HG02840 (cell line): Measurements from ENCODE around the gene BMP5.
A peak's percentile ranks its signal among the peaks of the same experiment; 100 is the strongest.

Source experiments
- ATAC-seq: cut with Tn5 transposase; IDR thresholded peaks from one replicate; pipeline ENCODE4 v1.9.1; 2021; ENCODE audit warnings: mild to moderate bottlenecking, moderate library complexity, moderate number of reproducible peaks; ENCODE audit not compliant: unreplicated experiment, low FRiP score

BMP5 gene

DNA sequence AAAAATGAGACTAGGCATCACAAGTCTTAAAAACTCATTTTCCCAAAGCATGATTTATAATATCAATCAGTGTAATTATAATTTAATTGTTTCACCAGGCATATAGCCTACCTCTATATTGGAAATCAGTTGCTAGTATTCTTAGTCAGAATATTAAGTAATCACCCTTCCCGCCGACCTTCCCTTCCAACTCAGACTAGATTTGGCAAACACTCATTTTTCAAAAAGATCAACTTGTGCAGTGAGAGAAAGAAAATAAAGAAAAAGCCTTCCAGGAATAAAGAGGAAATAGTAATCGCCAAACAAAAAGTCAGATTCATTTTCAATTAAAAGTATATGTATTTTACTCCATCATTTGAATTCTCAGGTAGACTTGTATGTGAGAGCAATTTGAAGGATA, 1.9 kb upstream of the BMP5 start:
- ATAC-seq, result no peak

DNA sequence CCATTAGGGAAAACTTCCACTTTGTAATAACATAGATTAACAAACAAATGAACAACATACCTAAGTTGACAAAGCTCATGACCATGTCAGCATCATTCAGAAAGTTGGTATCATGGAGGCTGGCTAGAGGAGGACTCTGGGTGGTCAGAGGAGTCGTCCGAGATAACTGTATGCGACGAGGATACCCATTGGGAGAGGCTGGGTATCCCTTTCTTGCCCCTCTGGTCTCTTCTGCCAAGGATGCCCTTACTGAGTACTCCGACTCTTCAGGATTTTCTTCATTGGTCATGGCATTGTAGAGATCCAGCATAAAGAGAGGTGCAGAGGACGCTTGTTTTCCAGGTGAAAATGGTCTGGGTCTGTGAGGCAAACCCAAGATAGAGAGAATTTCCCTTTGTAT, 1.1 kb downstream of the BMP5 start:
- ATAC-seq, result no peak

GRCh38 chr6:55872866-55873265, 2.5 kb downstream of the BMP5 start:
- ATAC-seq, result no peak

DNA sequence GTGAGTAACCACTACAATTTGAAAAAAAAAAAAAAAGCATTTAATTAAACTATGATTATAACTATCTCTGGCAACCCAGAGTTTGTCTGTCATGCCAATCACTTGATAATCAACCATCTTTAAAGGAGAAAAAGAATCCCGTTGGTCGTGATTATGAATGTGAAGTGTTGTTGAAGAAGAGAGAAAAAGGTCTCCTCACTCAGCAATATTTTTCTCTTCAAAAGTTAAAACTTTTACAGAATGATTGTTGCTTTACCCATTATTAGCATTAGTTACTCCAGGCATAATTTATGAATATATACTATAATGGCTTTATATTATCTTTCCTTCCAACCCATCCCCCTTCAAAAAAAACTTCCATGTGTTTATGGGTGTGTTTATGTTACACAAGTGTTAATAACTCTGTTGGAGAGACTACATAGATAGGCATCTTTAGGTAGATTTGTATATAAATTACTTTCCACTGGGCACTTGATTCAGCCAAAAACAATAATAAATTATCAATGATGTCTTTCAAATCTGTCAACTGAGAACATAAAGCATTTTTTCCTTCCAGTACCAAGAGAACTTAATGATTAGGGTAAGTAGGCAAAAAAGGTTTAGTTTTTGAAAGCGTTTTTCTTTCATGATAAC, 5.1 kb downstream of the BMP5 start:
- no peak for ATAC-seq

GRCh38 chr6:55869674-55870073, 5.7 kb downstream of the BMP5 start:
- no peak for ATAC-seq

GRCh38 chr6:55868771-55869479, 6.5 kb downstream of the BMP5 start:
- ATAC-seq, result peak; percentile 96

GRCh38 chr6:55868176-55868575, 7.2 kb downstream of the BMP5 start:
- no peak for ATAC-seq

DNA sequence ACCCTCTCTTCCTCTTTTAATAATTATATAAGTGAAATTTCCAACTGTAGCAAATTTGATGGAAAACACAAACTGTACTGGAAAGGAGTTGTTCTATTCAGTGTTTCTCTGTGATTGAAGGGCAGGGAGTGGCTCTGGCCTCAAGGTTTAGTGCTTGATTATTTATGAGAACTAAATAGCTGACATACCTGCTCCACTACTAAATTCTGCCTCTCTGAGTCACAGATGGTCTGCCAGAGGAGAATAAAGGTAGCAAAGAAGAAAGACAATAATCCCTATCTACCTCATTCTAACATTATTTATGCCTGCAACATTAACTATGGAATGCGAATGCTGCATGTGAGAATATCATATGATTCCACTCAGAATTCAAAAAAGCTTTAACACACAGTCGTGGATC, 9.3 kb downstream of the BMP5 start:
- ATAC-seq, result no peak

GRCh38 chr6:55853008-55854001, 22.1 kb downstream of the BMP5 start:
- ATAC-seq, result no peak

- ATAC-seq, result no peak
Measured at GRCh38 chr6:55841341-55841740, 34.0 kb downstream of the BMP5 start.

DNA sequence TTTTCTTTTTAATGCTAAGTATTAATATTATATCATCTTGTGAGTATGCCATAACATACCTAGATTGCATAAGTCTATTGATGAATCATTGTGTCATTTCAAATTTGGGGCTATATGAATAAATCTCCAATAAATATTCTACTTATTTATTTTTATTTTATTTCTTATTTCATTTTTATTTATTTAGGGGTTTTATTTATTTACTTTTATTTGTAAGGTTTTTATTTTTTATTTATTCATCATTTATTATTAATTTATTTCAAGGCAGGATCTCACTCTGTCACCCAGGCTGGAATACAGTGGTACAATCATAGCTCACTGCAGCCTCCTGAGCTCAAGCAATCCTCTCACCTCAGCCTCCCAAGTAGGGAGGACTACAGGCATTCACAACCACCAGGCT, 36.3 kb downstream of the BMP5 start:
- ATAC-seq, result no peak

DNA sequence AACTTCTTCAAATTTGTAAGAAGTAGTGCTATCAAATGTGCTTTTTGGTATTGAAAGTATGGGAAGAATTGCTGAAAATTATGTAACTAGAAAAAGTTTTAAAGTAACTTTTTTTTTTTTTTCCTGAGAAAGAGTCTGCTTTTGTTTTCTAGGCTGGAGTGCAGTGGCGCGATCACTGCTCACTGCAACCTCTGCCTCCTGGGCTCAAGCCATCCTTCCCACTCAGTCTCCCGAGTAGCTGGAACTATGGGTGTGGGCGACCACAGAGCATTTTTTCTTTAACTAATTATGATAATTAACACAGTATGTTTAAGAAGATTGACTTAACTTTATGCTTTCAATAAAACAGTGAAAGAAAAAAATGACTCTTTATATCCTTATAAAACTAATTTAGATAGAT, 38.4 kb downstream of the BMP5 start:
- ATAC-seq, result no peak

DNA sequence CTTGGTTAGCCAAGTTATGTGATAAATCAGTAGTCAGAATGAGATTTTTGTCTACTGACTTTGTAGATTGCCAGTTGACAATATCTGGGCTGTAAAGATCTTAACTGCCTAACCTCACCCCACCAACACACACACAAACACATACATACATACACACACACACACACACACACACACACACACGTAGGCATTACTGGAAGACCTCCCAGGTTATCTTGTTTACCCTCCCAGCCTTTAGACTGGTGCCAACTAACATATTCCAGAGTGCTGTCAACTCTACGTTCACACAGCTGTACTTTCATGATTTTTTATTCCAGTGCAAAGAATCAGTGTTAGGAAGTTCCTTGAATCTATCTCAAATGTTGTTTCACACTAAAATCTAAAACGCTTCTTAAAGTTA, 38.9 kb downstream of the BMP5 start:
- no peak for ATAC-seq

- ATAC-seq, result no peak
Measured at GRCh38 chr6:55835220-55835619, 40.2 kb downstream of the BMP5 start.

GRCh38 chr6:55833284-55833683, 42.1 kb downstream of the BMP5 start:
- ATAC-seq, result peak; percentile 72

DNA sequence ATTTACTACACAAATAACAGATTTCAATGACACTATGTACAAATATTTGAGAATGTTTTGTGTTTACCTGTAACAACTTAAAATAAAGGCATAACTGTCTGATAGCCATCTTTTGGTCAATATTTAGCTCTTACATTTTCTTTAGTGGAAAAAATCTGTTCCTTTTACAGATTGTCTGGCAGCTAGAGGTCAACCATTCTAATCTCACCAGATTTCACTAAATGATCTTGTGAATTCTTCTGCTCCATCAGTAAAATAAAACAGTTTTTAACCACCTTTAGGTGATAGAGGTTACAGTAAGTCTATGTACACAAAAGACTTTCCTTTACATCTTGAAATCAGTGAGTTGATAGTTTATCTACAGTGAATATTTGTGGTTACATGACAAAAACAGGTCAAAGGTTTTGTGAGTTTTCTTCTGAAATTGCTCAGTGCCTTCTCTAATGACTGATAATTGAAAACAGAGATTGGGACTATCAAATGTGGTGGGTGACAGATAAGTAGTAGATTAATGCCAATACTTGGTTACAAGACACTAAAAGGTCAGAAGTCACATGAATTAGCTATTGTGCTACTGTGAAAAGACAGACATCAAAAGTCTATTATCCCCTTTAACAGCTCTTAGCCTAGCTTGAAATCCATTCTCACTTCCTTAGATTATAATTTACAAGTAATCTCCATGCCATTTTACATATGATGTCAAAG, 47.4 kb downstream of the BMP5 start:
- no peak for ATAC-seq

DNA sequence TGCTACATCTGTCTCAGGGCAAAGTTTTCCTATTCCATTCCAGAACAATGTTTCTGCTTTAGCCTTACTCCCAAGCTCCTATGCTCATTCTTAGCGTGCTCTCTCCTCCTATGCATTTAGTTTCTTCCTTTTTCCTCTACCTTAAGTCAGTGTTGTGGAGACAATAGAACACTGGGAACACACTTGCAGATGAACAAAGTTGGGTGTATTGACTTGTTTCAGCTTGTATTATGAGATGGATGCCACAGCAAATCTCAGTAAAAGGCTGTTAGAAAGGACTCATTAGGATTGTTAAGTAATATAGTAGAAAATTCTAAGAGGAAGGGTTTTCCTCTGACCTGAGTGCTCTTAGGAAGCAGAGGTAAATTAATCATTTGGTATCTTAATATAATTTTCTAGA, 48.4 kb downstream of the BMP5 start:
- no peak for ATAC-seq

DNA sequence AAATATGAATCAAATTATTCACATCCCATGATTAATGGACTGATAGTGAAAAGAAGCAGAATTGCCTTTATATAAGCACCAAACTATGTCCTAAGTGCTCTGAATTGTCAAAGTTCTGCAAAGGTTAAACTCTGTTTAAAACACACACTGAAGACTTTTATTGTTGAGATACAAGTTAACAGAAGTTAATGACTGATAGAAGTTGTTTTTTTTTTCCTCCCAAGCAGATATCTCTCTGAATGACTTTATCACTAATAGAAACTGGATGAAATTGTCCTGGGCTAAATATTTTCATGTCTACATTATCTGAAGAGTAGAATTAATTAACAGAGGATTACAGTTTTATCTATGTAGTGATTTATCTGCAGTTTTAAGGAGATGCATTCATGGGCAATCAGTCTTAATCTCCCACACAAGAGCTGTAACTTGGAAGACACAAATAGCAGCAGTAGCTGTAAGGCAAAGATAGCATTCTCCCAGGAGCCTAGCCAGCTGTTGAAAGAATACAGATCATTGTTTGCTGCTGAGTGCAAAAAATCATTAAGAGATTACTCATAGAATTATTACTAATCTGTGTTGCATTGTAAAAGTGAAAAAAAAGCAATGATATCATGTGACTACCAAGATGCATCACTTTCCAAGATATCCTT, 49.9 kb downstream of the BMP5 start:
- ATAC-seq, result no peak

DNA sequence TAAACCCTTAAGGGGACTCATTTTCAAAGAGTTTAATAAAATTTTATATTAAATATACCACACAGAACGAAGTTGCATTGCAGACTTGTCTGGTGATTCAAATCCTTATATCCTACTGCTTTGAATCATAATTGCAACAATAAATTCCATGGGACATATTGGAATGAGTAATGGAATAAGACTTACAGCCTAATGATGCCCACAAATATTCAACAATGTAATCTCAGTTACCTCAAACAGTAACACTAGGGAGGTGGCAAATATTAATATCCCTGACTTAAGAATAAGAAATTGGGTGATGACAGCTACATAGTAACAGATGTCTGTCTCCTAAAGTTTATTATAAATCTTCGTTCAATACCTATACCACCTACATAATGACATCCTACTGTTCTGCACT, 52.6 kb downstream of the BMP5 start:
- no peak for ATAC-seq

- ATAC-seq, result no peak
Measured at GRCh38 chr6:55822005-55822404, 53.4 kb downstream of the BMP5 start.
